ENCODE data around the gene CACNA1H. TPM values are rescaled to one million over a fixed set of nuclear protein-coding genes. Genes with fewer than 3 reads are reported as not detected.

CACNA1H gene
- total and polyA plus RNA-seq, 9 of the 15 experiments (the other 6 are each of a cell fraction or from before 2014, with no cell fraction given) = 0.10 to 0.18 TPM; not detected in 7

DNA sequence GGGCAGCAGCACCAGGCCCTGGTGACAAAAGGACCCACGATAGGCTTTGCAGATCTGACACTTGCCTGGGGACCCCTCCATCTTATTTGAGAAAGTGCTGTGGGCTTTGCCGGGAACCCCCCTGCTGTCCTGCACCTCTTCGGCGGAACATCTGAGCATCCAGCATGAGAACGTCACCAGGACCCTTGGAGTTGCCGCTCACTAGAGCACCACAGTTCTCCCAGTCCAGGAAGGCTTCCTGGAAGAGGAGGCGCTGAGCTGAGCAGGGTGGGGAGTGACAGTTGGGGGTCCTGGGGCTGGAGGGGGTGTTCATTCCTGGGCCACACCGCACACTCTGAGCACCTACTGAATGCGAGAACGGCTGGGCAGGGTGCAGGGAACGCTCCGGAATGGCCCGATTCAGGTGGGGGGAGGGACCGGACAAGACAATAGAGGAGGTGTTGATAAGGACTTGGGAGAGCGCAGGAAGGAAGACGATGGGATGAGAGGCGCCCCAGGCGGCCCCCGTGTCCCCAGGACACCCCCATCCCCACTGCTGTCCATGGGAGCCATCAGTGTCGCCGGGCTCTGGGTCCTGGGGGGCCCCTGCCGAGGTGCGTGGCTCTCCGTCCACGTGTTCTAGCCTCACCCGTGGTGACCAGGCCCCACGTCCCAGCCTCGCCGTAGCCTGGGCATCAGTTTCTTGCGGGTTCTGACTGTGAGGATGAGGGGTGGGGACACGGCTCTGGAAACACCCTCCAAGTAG, 24.8 kb upstream of the CACNA1H start:
- Histone ChIP-seq H3K4me1 (replicated peaks in 1 of 2; ENCODE audit: control insufficient read depth in 2 of 2, insufficient read depth in 2 of 2, low read length in 2 of 2) (peaks cover 0 to 82% of the 10 kb centered on the region in 2 experiments; a peak in 2 of 5 replicates), H3K4me3 (no peak overlapping the region), H4K20me1 (replicated peaks; ENCODE audit: control insufficient read depth, insufficient read depth, low read length) (peaks cover 14% of the 10 kb centered on the region), H3K9ac (ENCODE audit: insufficient read depth in 1 of 2, low read depth in 2 of 2, low read length in 2 of 2) (no peak overlapping the region), H3K79me2 (ENCODE audit: control insufficient read depth, insufficient read depth, low read length) (no peaks in the 10 kb centered on the region), H3K9me3 (replicated peaks; ENCODE audit: control insufficient read depth, insufficient read depth, low read depth, low read length) (no peaks in the 10 kb centered on the region), H3K4me2 (ENCODE audit: insufficient read depth, low read length) (no peak overlapping the region), H3K36me3 (ENCODE audit: control insufficient read depth, insufficient read depth, low read length) (no peaks in the 10 kb centered on the region), H2AFZ (ENCODE audit: low read depth, low read length) (no peak overlapping the region), H3K27me3 (ENCODE audit: control insufficient read depth in 2 of 2, insufficient read depth in 2 of 2, low read length in 2 of 2) (peaks cover 0 to 28% of the 10 kb centered on the region in 2 experiments; a peak in 3 of 5 replicates), H3K27ac (ENCODE audit: extremely low read depth, low read depth, low read length) (no peak overlapping the region), H3K9me1 (ENCODE audit: control insufficient read depth, insufficient read depth, low read length) (no peaks in the 10 kb centered on the region)
- ChIA-PET CTCF (ENCODE audit: low intra/inter-chr PET ratio) (no interaction called here), POLR2A (no interaction called here)
- no TSS peak for BruUV-seq (replicated peaks)
- DNase-seq (ENCODE audit: extremely low read depth in 1 of 4, low spot score in 3 of 4) (no peak), ATAC-seq (no peak), FAIRE-seq (no peak)
- WGBS (ENCODE audit: insufficient coverage, low coverage, missing lambda C conversion rate) = 12% methylated on average over 22 of the region's 31 CpGs
- in situ Hi-C loops (cut with MboI) (no loop called here), intact Hi-C loops (cut with micrococcal nuclease) (no loop called here)
- TF ChIP-seq BCOR (IDR thresholded peaks at IDR 0.05) (peak; percentile 72), ZNF436 (CRISPR knock-in tag; IDR thresholded peaks at IDR 0.05) (peak; percentile 52; the same call in 1 of the 2 replicates), KDM1A (IDR thresholded peaks at IDR 0.05) (peak in 1 of 2 experiments; percentile 46; a peak in 1 of 4 replicates), GABPB2 (CRISPR knock-in tag; conservative IDR thresholded peaks at IDR 0.05) (no peak), CBX1 (IDR thresholded peaks at IDR 0.05; ENCODE audit: low read depth) (0 out of 2 replicates have a peak, but pooled peaks have one; percentile 31), PHF21A (IDR thresholded peaks at IDR 0.05; ENCODE audit: borderline replicate concordance, low read depth) (0 out of 2 replicates have a peak, but pooled peaks have one; percentile 40), ZFP36 (IDR thresholded peaks at IDR 0.05; ENCODE audit: low read depth, low read length, partially characterized antibody) (peak; percentile 94), CHD4 (IDR thresholded peaks at IDR 0.05; ENCODE audit: insufficient read depth, insufficient replicate concordance, low read depth, low read length, poor library complexity, severe bottlenecking) (peak; percentile 28), HDAC2 (IDR thresholded peaks at IDR 0.05) (no peak)
- TF ChIP-seq, protein P1, sequence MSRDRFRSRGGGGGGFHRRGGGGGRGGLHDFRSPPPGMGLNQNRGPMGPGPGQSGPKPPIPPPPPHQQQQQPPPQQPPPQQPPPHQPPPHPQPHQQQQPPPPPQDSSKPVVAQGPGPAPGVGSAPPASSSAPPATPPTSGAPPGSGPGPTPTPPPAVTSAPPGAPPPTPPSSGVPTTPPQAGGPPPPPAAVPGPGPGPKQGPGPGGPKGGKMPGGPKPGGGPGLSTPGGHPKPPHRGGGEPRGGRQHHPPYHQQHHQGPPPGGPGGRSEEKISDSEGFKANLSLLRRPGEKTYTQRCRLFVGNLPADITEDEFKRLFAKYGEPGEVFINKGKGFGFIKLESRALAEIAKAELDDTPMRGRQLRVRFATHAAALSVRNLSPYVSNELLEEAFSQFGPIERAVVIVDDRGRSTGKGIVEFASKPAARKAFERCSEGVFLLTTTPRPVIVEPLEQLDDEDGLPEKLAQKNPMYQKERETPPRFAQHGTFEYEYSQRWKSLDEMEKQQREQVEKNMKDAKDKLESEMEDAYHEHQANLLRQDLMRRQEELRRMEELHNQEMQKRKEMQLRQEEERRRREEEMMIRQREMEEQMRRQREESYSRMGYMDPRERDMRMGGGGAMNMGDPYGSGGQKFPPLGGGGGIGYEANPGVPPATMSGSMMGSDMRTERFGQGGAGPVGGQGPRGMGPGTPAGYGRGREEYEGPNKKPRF (IDR thresholded peaks at IDR 0.05; ENCODE audit: low read depth, low read length) = no peak

All from K562 (cell line).